Measurements from ENCODE around the gene NSG2.

Gene NSG2

GRCh38 chr5:174074369-174074768, 28.9 kb downstream of the NSG2 start:
- Histone ChIP-seq H3K9ac (ENCODE audit: low read length) (no peak overlapping the region), H4K20me1 (ENCODE audit: low read depth, low read length) (no peaks in the 10 kb centered on the region), H3F3A (ENCODE audit: insufficient read depth) (no peaks in the 10 kb centered on the region), H2AFZ (ENCODE audit: low read depth, low read length, severe bottlenecking) (no peak overlapping the region), H3K9me3 (ENCODE audit: insufficient read depth, low read length) (no peaks in the 10 kb centered on the region), H3K9me2 (replicated peaks; ENCODE audit: insufficient read depth, low read length) (no peaks in the 10 kb centered on the region), H3K36me3 (ENCODE audit: low read length) (no peaks in the 10 kb centered on the region), H3K4me2 (ENCODE audit: low read depth, low read length, poor library complexity, severe bottlenecking) (no peak overlapping the region), H3K27ac (ENCODE audit: low read depth, low read length) (no peak overlapping the region), H3K4me3 (ENCODE audit: insufficient read depth, low read length, poor library complexity, severe bottlenecking) (no peak overlapping the region), H3K79me2 (ENCODE audit: insufficient read depth, low read length) (no peaks in the 10 kb centered on the region), H3K27me3 (ENCODE audit: low read length) (no peaks in the 10 kb centered on the region)
- no peak for TF ChIP-seq EZH2phosphoT487 (conservative IDR thresholded peaks at IDR 0.05; ENCODE audit: low read length)
- TF ChIP-seq CTCF (IDR thresholded peaks at IDR 0.05; ENCODE audit: insufficient read depth, low read length, poor library complexity, severe bottlenecking) = no peak

DNA sequence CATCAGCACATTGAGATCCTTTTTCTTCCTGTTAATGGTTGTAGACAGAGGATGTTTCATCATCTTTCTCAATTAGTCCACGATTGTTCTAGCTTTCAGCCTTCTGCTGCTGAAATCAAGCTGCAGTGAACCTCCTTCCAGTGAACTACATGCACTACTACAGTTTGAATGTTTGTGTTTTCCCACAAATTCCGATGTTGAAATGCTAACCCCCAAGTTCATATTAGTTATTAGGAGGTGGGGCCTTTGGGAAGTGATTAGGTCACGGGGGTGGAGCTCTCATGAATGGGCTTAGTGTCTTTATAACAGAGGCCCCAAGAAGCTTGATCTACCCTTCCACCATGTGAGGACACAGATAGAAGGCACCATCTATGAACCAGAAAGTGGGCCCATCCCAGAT, 32.9 kb downstream of the NSG2 start:
- Histone ChIP-seq H3K27me3 (ENCODE audit: low read length) (no peaks in the 10 kb centered on the region), H2AFZ (ENCODE audit: low read depth, low read length, severe bottlenecking) (no peak overlapping the region), H3K79me2 (ENCODE audit: insufficient read depth, low read length) (no peaks in the 10 kb centered on the region), H3K4me2 (ENCODE audit: low read depth, low read length, poor library complexity, severe bottlenecking) (no peak overlapping the region), H3K9me2 (replicated peaks; ENCODE audit: insufficient read depth, low read length) (no peaks in the 10 kb centered on the region), H3K9me3 (ENCODE audit: insufficient read depth, low read length) (no peaks in the 10 kb centered on the region), H3K9ac (ENCODE audit: low read length) (no peak overlapping the region), H3K27ac (ENCODE audit: low read depth, low read length) (no peak overlapping the region), H3K4me3 (ENCODE audit: insufficient read depth, low read length, poor library complexity, severe bottlenecking) (no peak overlapping the region), H3F3A (ENCODE audit: insufficient read depth) (no peaks in the 10 kb centered on the region), H4K20me1 (ENCODE audit: low read depth, low read length) (no peaks in the 10 kb centered on the region), H3K36me3 (ENCODE audit: low read length) (no peaks in the 10 kb centered on the region)
- no peak for TF ChIP-seq EZH2phosphoT487 (conservative IDR thresholded peaks at IDR 0.05; ENCODE audit: low read length)
- no peak for TF ChIP-seq CTCF (IDR thresholded peaks at IDR 0.05; ENCODE audit: insufficient read depth, low read length, poor library complexity, severe bottlenecking)

- H3K4me2 ChIP-seq (ENCODE audit: low read depth, low read length, poor library complexity, severe bottlenecking) = no peak overlapping the region
- no peak overlapping the region for H2AFZ ChIP-seq (ENCODE audit: low read depth, low read length, severe bottlenecking)
- no peaks in the 10 kb centered on the region for H3K9me3 ChIP-seq (ENCODE audit: insufficient read depth, low read length)
- TF ChIP-seq EZH2phosphoT487 (conservative IDR thresholded peaks at IDR 0.05; ENCODE audit: low read length) (no peak), CTCF (IDR thresholded peaks at IDR 0.05; ENCODE audit: insufficient read depth, low read length, poor library complexity, severe bottlenecking) (no peak)
- no peak overlapping the region for H3K4me3 ChIP-seq (ENCODE audit: insufficient read depth, low read length, poor library complexity, severe bottlenecking)
- no peaks in the 10 kb centered on the region for H3K9me2 ChIP-seq (replicated peaks; ENCODE audit: insufficient read depth, low read length)
- H4K20me1 ChIP-seq (ENCODE audit: low read depth, low read length) = no peaks in the 10 kb centered on the region
- no peaks in the 10 kb centered on the region for H3F3A ChIP-seq (ENCODE audit: insufficient read depth)
- no peak overlapping the region for H3K27ac ChIP-seq (ENCODE audit: low read depth, low read length)
- H3K27me3 ChIP-seq (ENCODE audit: low read length) = no peaks in the 10 kb centered on the region
- H3K36me3 ChIP-seq (ENCODE audit: low read length) = no peaks in the 10 kb centered on the region
- H3K9ac ChIP-seq (ENCODE audit: low read length) = no peak overlapping the region
- H3K79me2 ChIP-seq (ENCODE audit: insufficient read depth, low read length) = no peaks in the 10 kb centered on the region
These were observed 36.8 kb downstream of the NSG2 start for GRCh38 chr5:174082286-174082685.

Data from SU-DHL-6 (cell line).